GM12878 (cell line): ENCODE results near the gene SMO. TPM values are rescaled to one million over a fixed set of nuclear protein-coding genes. Genes with fewer than 3 reads are reported as not detected.

Source experiments
- ATAC-seq: fragments of 200-7000 bp; cut with Tn5 transposase; 3 replicates; pipeline ENCODE4 v1.9.1; 2020; ENCODE audit warnings: mild to moderate bottlenecking, moderate library complexity
- BruUV-seq: library from RNA; stranded (reverse); fragments of 400-500 nt; replicated peaks from 2 replicates; lab custom pipeline; 2021; lab: Mats Ljungman, UMichigan
- CTCF ChIA-PET: fragments of 300-600 bp; sonication (Branson Sonifier 250); formaldehyde crosslinking; extraction: SDS; loops from one replicate; lab custom pipeline; 2021; ENCODE audit warnings: inconsistent platforms; lab: Yijun Ruan, JAX
- POLR2A ChIA-PET: fragments of 350-600 bp; formaldehyde crosslinking; extraction: SDS; loops from one replicate; lab custom pipeline; 2021; ENCODE audit warnings: inconsistent platforms; lab: Charles Lee
- RAD21 ChIA-PET: fragments of 300-600 bp; sonication (Branson Sonifier 250); formaldehyde crosslinking; loops from one replicate; lab custom pipeline; 2023; ENCODE audit warnings: antibody characterized with exemption; ENCODE audit not compliant: unreplicated experiment; lab: Charles Lee
- SMC1A ChIA-PET: fragments of 300-600 bp; sonication (Branson Sonifier 250); formaldehyde crosslinking; loops from one replicate; lab custom pipeline; 2023; ENCODE audit not compliant: unreplicated experiment, uncharacterized antibody; lab: Charles Lee
- DNase-seq: peaks from one replicate; pipeline ENCODE4 v3.0.0-alpha.2; 2011; ENCODE audit warnings: low read depth, low spot score
- FAIRE-seq: peaks from 3 replicates; lab custom pipeline; 2011; peaks lifted over from hg19 to GRCh38; lab: Jason Lieb, UNC
- H2AFZ ChIP-seq: 2 replicates; pipeline ENCODE4 v1.6.0; 2011; ENCODE audit warnings: low read depth, low read length, control low read depth; ENCODE audit not compliant: control insufficient read depth
- H3K27ac ChIP-seq: 2 replicates; pipeline ENCODE4 v1.5.1; 2011; ENCODE audit warnings: control low read depth; ENCODE audit not compliant: control insufficient read depth, insufficient read depth
- H3K27me3 ChIP-seq, 2 experiments: replicated peaks in 1 of 2; 2 replicates each; pipeline versions ENCODE4 v1.6.0 to v1.6.1; 2011; ENCODE audit warnings: low read length in 1 of 2; ENCODE audit not compliant: control insufficient read depth in 2 of 2, insufficient read depth in 2 of 2
- H3K36me3 ChIP-seq, 2 experiments: 2 replicates each; pipeline ENCODE4 v1.5.1; 2011; ENCODE audit warnings: low read length in 1 of 2; ENCODE audit not compliant: control insufficient read depth in 2 of 2, insufficient read depth in 2 of 2
- H3K4me1 ChIP-seq: 2 replicates; pipeline ENCODE4 v1.6.1; 2011; ENCODE audit warnings: mild to moderate bottlenecking, low read length, moderate library complexity, mixed read lengths; ENCODE audit not compliant: control insufficient read depth, insufficient read depth
- H3K4me2 ChIP-seq: 2 replicates; pipeline ENCODE4 v1.6.0; 2011; ENCODE audit warnings: control low read depth; ENCODE audit not compliant: control insufficient read depth, insufficient read depth
- H3K4me3 ChIP-seq: fragments of 200-600 bp; sonication (generic); 2 replicates; pipeline ENCODE4 v1.5.1; 2016
- H3K79me2 ChIP-seq: 2 replicates; pipeline ENCODE4 v1.6.0; 2011; ENCODE audit warnings: low read length; ENCODE audit not compliant: control insufficient read depth, insufficient read depth
- H3K9ac ChIP-seq: 2 replicates; pipeline ENCODE4 v1.8.0; 2011; ENCODE audit warnings: low read length, control low read depth, mixed read lengths; ENCODE audit not compliant: control insufficient read depth, insufficient read depth
- H3K9me3 ChIP-seq: replicated peaks from 3 replicates; pipeline ENCODE4 v1.5.1; 2011; ENCODE audit warnings: mild to moderate bottlenecking, low read length; ENCODE audit not compliant: control insufficient read depth, insufficient read depth
- H4K20me1 ChIP-seq: 2 replicates; pipeline ENCODE4 v1.6.0; 2011; ENCODE audit not compliant: control insufficient read depth, insufficient read depth
- BMI1 ChIP-seq: fragments of 450-650 bp; IDR thresholded peaks from 2 replicates; pipeline ENCODE4 v1.6.1; 2016; ENCODE audit warnings: mild to moderate bottlenecking, moderate library complexity, borderline replicate concordance
- CEBPB ChIP-seq, 2 experiments: fragments of 150-350 bp in 1 of 2; IDR thresholded peaks; 2 replicates each; pipeline ENCODE4 v1.6.1; 2012 to 2014; ENCODE audit warnings: low read depth in 2 of 2, low read length in 2 of 2, borderline replicate concordance in 1 of 2, inconsistent platforms in 1 of 2
- IRF4 ChIP-seq: IDR thresholded peaks from 2 replicates; pipeline ENCODE4 v1.6.1; 2011; ENCODE audit warnings: low read depth, low read length
- MYB ChIP-seq: fragments of 150-350 bp; IDR thresholded peaks from 2 replicates; pipeline ENCODE4 v1.6.1; 2014; ENCODE audit warnings: mild to moderate bottlenecking, low read depth, low read length, borderline replicate concordance
- NR2C1 ChIP-seq: fragments of 450-650 bp; IDR thresholded peaks from 2 replicates; pipeline ENCODE4 v1.6.1; 2017; ENCODE audit warnings: antibody characterized with exemption, mild to moderate bottlenecking, moderate library complexity
- PKNOX1 ChIP-seq: fragments of 450-650 bp; IDR thresholded peaks from 2 replicates; pipeline ENCODE4 v1.6.1; 2016; ENCODE audit warnings: mild to moderate bottlenecking
- RCOR1 ChIP-seq: conservative IDR thresholded peaks from 2 replicates; pipeline ENCODE4 v1.6.1; 2012; ENCODE audit warnings: low read depth, low read length, improper control_type of control experiment
- TAF1 ChIP-seq: IDR thresholded peaks from 2 replicates; pipeline ENCODE4 v1.6.1; 2011; ENCODE audit warnings: mild to moderate bottlenecking, low read depth, low read length, borderline replicate concordance
- WGBS: methylation state at CpG from one replicate; pipeline ENCODE4 v1.1.6; 2016; ENCODE audit warnings: low lambda C conversion rate; ENCODE audit not compliant: insufficient replicate concordance, insufficient coverage; ENCODE audit errors: missing lambda C conversion rate; 5-methylcytosine and 5-hydroxymethylcytosine counted together
- in situ Hi-C: fragments of 300-500 bp; cut with MboI; formaldehyde crosslinking; loops from 9 replicates; pipeline ENCODE4 v1.14.3; 2018; ENCODE audit warnings: mixed read lengths
- intact Hi-C: fragments of 100-400 bp; cut with micrococcal nuclease; formaldehyde crosslinking; loops from one replicate; pipeline ENCODE4 v1.14.2; 2022; ENCODE audit not compliant: unreplicated experiment
- polyA plus RNA-seq, 11 experiments: library from polyadenylated mRNA; depleted of rRNA in 4 of 11; unstranded in 6 of 11; stranded (reverse) in 5 of 11; fragments of >200 nt; fragmentation: Nextera tagmentation in 4 of 11; fragmentation: Illumina TruSeq in 1 of 11; extraction: Ambion mirVana in 4 of 11; extraction: Trizol in 1 of 11; gene quantifications; 1 replicate in 1 of 11; 2 replicates in 10 of 11; pipeline versions ENCODE4 v1.2.1 to v1.2.3, GENCODE V29; 2011 to 2016; ENCODE audit warnings: inconsistent platforms in 2 of 11, missing spikeins in 2 of 11, low read depth in 1 of 11
- total RNA-seq, 4 experiments: library from RNA; depleted of rRNA in 3 of 4; stranded (reverse); fragments of >200 nt in 3 of 4; fragmentation: Illumina TruSeq in 1 of 4; extraction: Trizol in 1 of 4; gene quantifications; 2 replicates each; pipeline versions ENCODE4 v1.2.1 to v1.2.3, GENCODE V29; 2013 to 2021

Gene SMO
- total and polyA plus RNA-seq, 10 of the 15 experiments (the other 5 are each of a cell fraction or from before 2014, with no cell fraction given): 0.40 to 11.2 (median 2.6) TPM

- BruUV-seq: no TSS peak
- Histone ChIP-seq H3K4me2 (no peak overlapping the region), H3K79me2 (no peaks in the 10 kb centered on the region; the same call in 1 of the 2 replicates), H3K36me3 (no peaks in the 10 kb centered on the region), H3K27ac (no peak overlapping the region), H3K4me3 (no peak overlapping the region), H3K9ac (no peak overlapping the region), H3K9me3 (no peaks in the 10 kb centered on the region), H3K27me3 (no peaks in the 10 kb centered on the region), H2AFZ (no peak overlapping the region), H4K20me1 (no peaks in the 10 kb centered on the region), H3K4me1 (peaks cover 8% of the 10 kb centered on the region; the same call in 1 of the 2 replicates)
- no peak for ATAC-seq
- intact Hi-C loops (loop anchor here (10.0 kb wide), 1 partner anchor 387 kb away; the partner anchor contains the start of gene NRF1), in situ Hi-C loops (no loop called here)
- RAD21 ChIA-PET: interaction anchor here (0.6 to 1.3 kb wide), 5 partner anchors 9 to 117 kb away, joined by 3 to 4 read pairs (median 3); no protein-coding TSS in a partner anchor
- 93% methylated on average over 4 of the region's 4 CpGs for WGBS
- CTCF ChIA-PET: interaction anchor here (0.6 to 6.9 kb wide), 10 partner anchors 9 to 1519 kb away, joined by 3 to 55 read pairs (median 4); no protein-coding TSS in a partner anchor
- POLR2A ChIA-PET: interaction anchor here (0.7 kb wide), 2 partner anchors 537 to 1621 kb away, joined by 6 to 7 read pairs; no protein-coding TSS in a partner anchor
- DNase-seq: no peak
- no peak for FAIRE-seq
- SMC1A ChIA-PET: interaction anchor here (0.7 to 3.5 kb wide), 8 partner anchors 9 to 687 kb away, joined by 3 to 29 read pairs (median 5); no protein-coding TSS in a partner anchor
- TF ChIP-seq NR2C1 (no peak), MYB (no peak), RCOR1 (no peak), TAF1 (no peak), IRF4 (no peak), CEBPB (IDR thresholded peaks at IDR 0.05; ENCODE audit: borderline replicate concordance in 1 of 2, low read depth in 2 of 2, low read length in 2 of 2) (no peak), BMI1 (no peak), PKNOX1 (no peak)
These were observed 39.5 kb downstream of the SMO start for GRCh38 chr7:129227646-129228578.
